Endothelial cell of umbilical vein (primary cell): ENCODE data around the gene MOB3A. TPM values are rescaled to one million over a fixed set of nuclear protein-coding genes. Genes with fewer than 3 reads are reported as not detected.
A peak's percentile ranks its signal among the peaks of the same experiment; 100 is the strongest.

Experiments
- BruUV-seq: library from RNA; stranded (reverse); fragments of 400-500 nt; replicated peaks from 2 replicates; lab custom pipeline; 2021; lab: Mats Ljungman, UMichigan
- CTCF ChIA-PET: fragments of 300-600, 350-600 bp; sonication (Branson Sonifier 250); formaldehyde crosslinking; loops from one replicate; lab custom pipeline; 2021; ENCODE audit warnings: antibody characterized with exemption, inconsistent platforms; lab: Charles Lee
- POLR2A ChIA-PET: fragments of 300-600, 350-600 bp; sonication (Branson Sonifier 250); formaldehyde crosslinking; loops from one replicate; lab custom pipeline; 2021; ENCODE audit warnings: antibody characterized with exemption, inconsistent platforms; lab: Charles Lee
- DNase-seq: peaks from one replicate; pipeline ENCODE4 v3.0.0-alpha.2; 2011; ENCODE audit warnings: low read depth, low spot score
- FAIRE-seq: peaks from 2 replicates; lab custom pipeline; 2011; peaks lifted over from hg19 to GRCh38; lab: Jason Lieb, UNC
- H2AFZ ChIP-seq: 2 replicates; pipeline ENCODE4 v1.6.0; 2012; ENCODE audit warnings: low read depth, low read length, control low read depth, inconsistent platforms
- H3K27ac ChIP-seq: 2 replicates; pipeline ENCODE4 v1.5.1; 2011; ENCODE audit warnings: low read depth, mild to moderate bottlenecking, control low read depth, low read length, moderate library complexity; ENCODE audit not compliant: insufficient read depth
- H3K27me3 ChIP-seq, 2 experiments: 2 replicates each; pipeline versions ENCODE4 v1.6.0 to v1.6.1; 2011; ENCODE audit warnings: low read length in 2 of 2, mixed read lengths in 1 of 2; ENCODE audit not compliant: control insufficient read depth in 2 of 2, insufficient read depth in 2 of 2
- H3K36me3 ChIP-seq, 2 experiments: 2 replicates in 1 of 2; 3 replicates in 1 of 2; pipeline ENCODE4 v1.5.1; 2011; ENCODE audit warnings: low read length in 2 of 2, mild to moderate bottlenecking in 1 of 2, moderate library complexity in 1 of 2; ENCODE audit not compliant: control insufficient read depth in 2 of 2, insufficient read depth in 2 of 2; ENCODE audit errors: extremely low read depth in 1 of 2
- H3K4me1 ChIP-seq: 3 replicates; pipeline ENCODE4 v1.5.1; 2011; ENCODE audit warnings: mild to moderate bottlenecking, low read length; ENCODE audit not compliant: control insufficient read depth, insufficient read depth; ENCODE audit errors: extremely low read depth
- H3K4me2 ChIP-seq: 2 replicates; pipeline ENCODE4 v1.6.1; 2011; ENCODE audit warnings: low read length, control low read depth, mixed read lengths; ENCODE audit not compliant: insufficient read depth
- H3K4me3 ChIP-seq, 3 experiments: fragments of 200-600 bp in 1 of 3; sonication (generic), shearing (Covaris generic) in 1 of 3; replicated peaks in 1 of 3; 2 replicates each; pipeline ENCODE4 v1.5.1; 2011 to 2016; ENCODE audit warnings: control low read depth in 3 of 3, low read length in 3 of 3, mild to moderate bottlenecking in 2 of 3, inconsistent platforms in 1 of 3, low read depth in 1 of 3, moderate library complexity in 1 of 3; ENCODE audit not compliant: insufficient read depth in 1 of 3
- H3K79me2 ChIP-seq: 2 replicates; pipeline ENCODE4 v1.6.0; 2012; ENCODE audit warnings: low read length, inconsistent platforms; ENCODE audit not compliant: control insufficient read depth, insufficient read depth
- H3K9ac ChIP-seq: replicated peaks from 2 replicates; pipeline ENCODE3; 2011; ENCODE audit warnings: low read length, control low read depth; ENCODE audit not compliant: insufficient read depth; ENCODE audit errors: extremely low read depth
- H3K9me1 ChIP-seq: replicated peaks from 3 replicates; pipeline ENCODE4 v1.6.0; 2011; ENCODE audit warnings: mild to moderate bottlenecking, low read length; ENCODE audit not compliant: control insufficient read depth, insufficient read depth; ENCODE audit errors: extremely low read depth
- H3K9me3 ChIP-seq: replicated peaks from 2 replicates; pipeline ENCODE4 v1.5.1; 2012; ENCODE audit warnings: low read length, inconsistent platforms; ENCODE audit not compliant: control insufficient read depth, insufficient read depth
- H4K20me1 ChIP-seq: replicated peaks from 2 replicates; pipeline ENCODE3; 2011; ENCODE audit warnings: mild to moderate bottlenecking, low read length; ENCODE audit not compliant: control insufficient read depth, insufficient read depth; ENCODE audit errors: extremely low read depth
- CTCF ChIP-seq, 2 donors: IDR thresholded peaks; 1 replicate in 1 of 2; 2 replicates in 1 of 2; pipeline ENCODE4 v1.5.1; 2011; ENCODE audit warnings: low read length in 2 of 2, mild to moderate bottlenecking in 2 of 2, moderate library complexity in 2 of 2, control low read depth in 1 of 2, inconsistent platforms in 1 of 2, low read depth in 1 of 2; ENCODE audit not compliant: insufficient read depth in 1 of 2; ENCODE audit errors: extremely low read depth in 1 of 2
- EZH2 ChIP-seq: IDR thresholded peaks from 2 replicates; pipeline ENCODE4 v1.6.1; 2012; ENCODE audit warnings: borderline replicate concordance, low read depth, mild to moderate bottlenecking, moderate library complexity, low read length, inconsistent platforms; ENCODE audit not compliant: severe bottlenecking
- FOS ChIP-seq: IDR thresholded peaks from 2 replicates; pipeline ENCODE4 v1.6.1; 2011; ENCODE audit warnings: mild to moderate bottlenecking, low read length, moderate library complexity, borderline replicate concordance; ENCODE audit not compliant: insufficient read depth
- GATA2 ChIP-seq: IDR thresholded peaks from 2 replicates; pipeline ENCODE4 v1.7.0; 2011; ENCODE audit warnings: low read depth, mild to moderate bottlenecking, moderate library complexity, mixed read lengths, low read length; ENCODE audit not compliant: insufficient read length, insufficient read depth
- JUN ChIP-seq: IDR thresholded peaks from 2 replicates; pipeline ENCODE4 v1.6.1; 2011; ENCODE audit warnings: borderline replicate concordance, low read depth; ENCODE audit not compliant: insufficient read length, insufficient read depth
- MYC ChIP-seq: IDR thresholded peaks from one replicate; pipeline ENCODE4 v1.6.1; 2011; ENCODE audit warnings: mild to moderate bottlenecking, low read depth, low read length
- POLR2A ChIP-seq: IDR thresholded peaks from 2 replicates; pipeline ENCODE4 v1.6.1; 2012; ENCODE audit warnings: low read depth, mild to moderate bottlenecking, control low read depth, low read length
- POLR2AphosphoS5 ChIP-seq: IDR thresholded peaks from 2 replicates; pipeline ENCODE4 v1.6.1; 2012; ENCODE audit warnings: low read depth, mild to moderate bottlenecking, control low read depth, low read length, moderate library complexity; ENCODE audit not compliant: insufficient read depth
- dilution Hi-C: fragments of 300-500 bp; cut with MboI; formaldehyde crosslinking; loops from one replicate; pipeline ENCODE4 v1.15.0; 2019; ENCODE audit warnings: low sequenced_read_pairs; ENCODE audit not compliant: extremely low pct_ligation_motif_present
- intact Hi-C: fragments of 100-400 bp; cut with micrococcal nuclease; formaldehyde crosslinking; loops from one replicate; pipeline ENCODE4 v1.10.0; 2022
- polyA plus RNA-seq, 4 experiments: library from polyadenylated mRNA; depleted of rRNA in 3 of 4; stranded (reverse) in 3 of 4; unstranded in 1 of 4; fragments of >200 nt; gene quantifications; 2 replicates each; pipeline versions ENCODE4 v1.2.1 to v1.2.3, GENCODE V29; 2011 to 2012; ENCODE audit warnings: missing spikeins in 1 of 4
- total RNA-seq: library from RNA; stranded (reverse); gene quantifications from 2 replicates; pipeline ENCODE4 v1.2.3, GENCODE V29; 2021
- TF ChIP-seq, protein P1 (sequence below): IDR thresholded peaks from 2 replicates; pipeline ENCODE4 v1.6.1; 2011; ENCODE audit not compliant: insufficient read depth, insufficient read length

The MOB3A gene
- total and polyA plus RNA-seq, 2 donors (not counting 3 experiments of a cell fraction or from before 2014, with no cell fraction given), result 46.5 to 59.7 TPM

- BruUV-seq, result no TSS peak
- no peak overlapping the region for H3K27ac ChIP-seq
These were observed 57.6 kb downstream of the MOB3A start for GRCh38 chr19:2038284-2039088.

GRCh38 chr19:2037651-2038255 is 58.4 kb downstream of the MOB3A start:
- Histone ChIP-seq H3K4me1 (peaks cover 10% of the 10 kb centered on the region), H3K79me2 (no peaks in the 10 kb centered on the region), H4K20me1 (no peaks in the 10 kb centered on the region), H3K9me1 (no peaks in the 10 kb centered on the region), H3K36me3 (peaks cover 0 to 38% of the 10 kb centered on the region in 2 experiments), H3K4me2 (no peak overlapping the region), H3K9ac (no peak overlapping the region), H3K27ac (no peak overlapping the region), H3K4me3 (no peak overlapping the region), H3K9me3 (no peaks in the 10 kb centered on the region), H2AFZ (no peak overlapping the region), H3K27me3 (no peaks in the 10 kb centered on the region)
- dilution Hi-C loops, result no loop called here
- no peak for DNase-seq
- intact Hi-C loops, result no loop called here
- BruUV-seq, result TSS peak; percentile 55
- ChIA-PET CTCF (interaction anchor here (0.9 to 1.0 kb wide), 2 partner anchors 18 to 32 kb away, joined by 4 read pairs; no protein-coding TSS in a partner anchor), POLR2A (no interaction called here)
- no peak for FAIRE-seq
- no peak for TF ChIP-seq POLR2A
- TF ChIP-seq MYC, result no peak
- TF ChIP-seq, protein P1, sequence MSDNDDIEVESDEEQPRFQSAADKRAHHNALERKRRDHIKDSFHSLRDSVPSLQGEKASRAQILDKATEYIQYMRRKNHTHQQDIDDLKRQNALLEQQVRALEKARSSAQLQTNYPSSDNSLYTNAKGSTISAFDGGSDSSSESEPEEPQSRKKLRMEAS, result no peak
- TF ChIP-seq POLR2AphosphoS5, result no peak
- no peak for TF ChIP-seq EZH2
- no peak for TF ChIP-seq GATA2
- no peak for TF ChIP-seq CTCF (IDR thresholded peaks at IDR 0.05; ENCODE audit: extremely low read depth in 1 of 2, insufficient read depth in 1 of 2, low read depth in 1 of 2, low read length in 2 of 2)
- no peak for TF ChIP-seq JUN
- TF ChIP-seq FOS, result no peak

More at GRCh38 chr19:2038284-2039088, 57.6 kb downstream of the MOB3A start:
- intact Hi-C loops, result no loop called here
- H2AFZ ChIP-seq, result no peak overlapping the region
- H3K4me3 ChIP-seq, result no peak overlapping the region
- no peak overlapping the region for H3K9ac ChIP-seq
- H4K20me1 ChIP-seq, result no peaks in the 10 kb centered on the region
- H3K27me3 ChIP-seq, result no peaks in the 10 kb centered on the region
- DNase-seq (no peak), FAIRE-seq (no peak)
- peaks cover 0 to 45% of the 10 kb centered on the region in 2 experiments for H3K36me3 ChIP-seq
- dilution Hi-C loops, result no loop called here
- H3K9me3 ChIP-seq, result no peaks in the 10 kb centered on the region
- peaks cover 2% of the 10 kb centered on the region for H3K79me2 ChIP-seq
- peaks cover 14% of the 10 kb centered on the region for H3K4me1 ChIP-seq
- no peaks in the 10 kb centered on the region for H3K9me1 ChIP-seq
- POLR2A ChIA-PET, result no interaction called here
- CTCF ChIA-PET, result no interaction called here
- no peak overlapping the region for H3K4me2 ChIP-seq
- TF ChIP-seq POLR2A, result no peak
